Glutamatergic neuron (in vitro differentiated cells): ENCODE data around the gene FAF1. TPM values are rescaled to one million over a fixed set of nuclear protein-coding genes. Genes with fewer than 3 reads are reported as not detected.

Experiments used
- DNase-seq: peaks from one replicate; pipeline ENCODE4 v3.0.0; 2022
- H3K27ac Mint-ChIP-seq: one replicate; pipeline ENCODE4 v1.8.0; 2020; ENCODE audit warnings: mild to moderate bottlenecking, mixed read lengths, inconsistent platforms; ENCODE audit not compliant: unreplicated experiment
- H3K27me3 Mint-ChIP-seq: one replicate; pipeline ENCODE4 v1.8.0; 2020; ENCODE audit warnings: mild to moderate bottlenecking, moderate library complexity, mixed read lengths, inconsistent platforms; ENCODE audit not compliant: unreplicated experiment
- H3K36me3 Mint-ChIP-seq: one replicate; pipeline ENCODE4 v1.8.0; 2020; ENCODE audit warnings: mild to moderate bottlenecking, mixed read lengths, inconsistent platforms; ENCODE audit not compliant: unreplicated experiment
- H3K4me1 Mint-ChIP-seq: one replicate; pipeline ENCODE4 v1.8.0; 2020; ENCODE audit warnings: mild to moderate bottlenecking, low read depth, mixed read lengths, inconsistent platforms; ENCODE audit not compliant: unreplicated experiment
- H3K4me3 Mint-ChIP-seq: one replicate; pipeline ENCODE4 v1.8.0; 2020; ENCODE audit warnings: mild to moderate bottlenecking, mixed read lengths, inconsistent platforms; ENCODE audit not compliant: unreplicated experiment
- H3K9me3 Mint-ChIP-seq: one replicate; pipeline ENCODE4 v1.8.0; 2020; ENCODE audit warnings: mild to moderate bottlenecking, moderate library complexity, mixed read lengths, inconsistent platforms; ENCODE audit not compliant: unreplicated experiment
- total RNA-seq: library from RNA; stranded (reverse); fragmentation: NEBNext Ultra II Directional; extraction: Animal tissue kit (Norgen Biotek cat#: 25700); gene quantifications from one replicate; pipeline ENCODE4 v1.2.1, GENCODE V29; 2021; ENCODE audit not compliant: unreplicated experiment
- TF ChIP-seq, protein P1 (sequence below): fragments of 200-600 bp; sonication (generic); IDR thresholded peaks from one replicate; pipeline ENCODE4 v1.5.0; 2021; ENCODE audit not compliant: partially characterized antibody, unreplicated experiment

Gene FAF1
- total RNA-seq, 1 donor from 2014 or later: 57.3 TPM

DNA sequence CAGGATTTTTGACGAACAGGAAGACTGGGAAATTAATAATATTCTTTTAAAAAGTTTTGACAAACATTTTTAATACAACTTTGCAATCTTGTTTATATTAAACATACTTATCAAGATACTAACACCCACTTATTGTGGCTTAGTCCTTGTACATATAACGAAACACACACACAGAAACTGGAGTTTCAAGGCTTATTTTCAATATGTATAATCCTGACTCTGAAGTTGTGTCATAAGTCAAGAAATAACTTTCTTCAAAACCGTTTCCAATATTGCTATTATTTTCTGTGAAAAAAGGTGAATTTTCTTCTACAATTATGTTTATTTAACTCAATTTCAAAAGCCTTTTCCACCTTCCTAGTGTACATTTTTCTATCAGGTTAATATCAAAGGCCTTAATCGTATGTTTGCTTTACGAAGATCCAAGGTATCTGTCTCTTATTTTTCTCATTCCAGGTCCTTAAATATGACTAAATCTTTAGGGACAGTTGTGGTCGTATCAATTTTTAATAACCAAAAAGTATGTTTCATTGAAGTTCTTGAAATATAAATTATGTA, 11.8 kb upstream of the FAF1 start:
- peaks cover 6% of the 10 kb centered on the region for H3K9me3 Mint-ChIP-seq
- no peak overlapping the region for H3K27ac Mint-ChIP-seq
- H3K4me3 Mint-ChIP-seq: no peak overlapping the region
- peaks cover 29% of the 10 kb centered on the region for H3K27me3 Mint-ChIP-seq
- peaks cover 13% of the 10 kb centered on the region for H3K4me1 Mint-ChIP-seq
- TF ChIP-seq, protein P1, sequence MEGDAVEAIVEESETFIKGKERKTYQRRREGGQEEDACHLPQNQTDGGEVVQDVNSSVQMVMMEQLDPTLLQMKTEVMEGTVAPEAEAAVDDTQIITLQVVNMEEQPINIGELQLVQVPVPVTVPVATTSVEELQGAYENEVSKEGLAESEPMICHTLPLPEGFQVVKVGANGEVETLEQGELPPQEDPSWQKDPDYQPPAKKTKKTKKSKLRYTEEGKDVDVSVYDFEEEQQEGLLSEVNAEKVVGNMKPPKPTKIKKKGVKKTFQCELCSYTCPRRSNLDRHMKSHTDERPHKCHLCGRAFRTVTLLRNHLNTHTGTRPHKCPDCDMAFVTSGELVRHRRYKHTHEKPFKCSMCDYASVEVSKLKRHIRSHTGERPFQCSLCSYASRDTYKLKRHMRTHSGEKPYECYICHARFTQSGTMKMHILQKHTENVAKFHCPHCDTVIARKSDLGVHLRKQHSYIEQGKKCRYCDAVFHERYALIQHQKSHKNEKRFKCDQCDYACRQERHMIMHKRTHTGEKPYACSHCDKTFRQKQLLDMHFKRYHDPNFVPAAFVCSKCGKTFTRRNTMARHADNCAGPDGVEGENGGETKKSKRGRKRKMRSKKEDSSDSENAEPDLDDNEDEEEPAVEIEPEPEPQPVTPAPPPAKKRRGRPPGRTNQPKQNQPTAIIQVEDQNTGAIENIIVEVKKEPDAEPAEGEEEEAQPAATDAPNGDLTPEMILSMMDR: no peak
- H3K36me3 Mint-ChIP-seq: no peaks in the 10 kb centered on the region
- DNase-seq: no peak

DNA sequence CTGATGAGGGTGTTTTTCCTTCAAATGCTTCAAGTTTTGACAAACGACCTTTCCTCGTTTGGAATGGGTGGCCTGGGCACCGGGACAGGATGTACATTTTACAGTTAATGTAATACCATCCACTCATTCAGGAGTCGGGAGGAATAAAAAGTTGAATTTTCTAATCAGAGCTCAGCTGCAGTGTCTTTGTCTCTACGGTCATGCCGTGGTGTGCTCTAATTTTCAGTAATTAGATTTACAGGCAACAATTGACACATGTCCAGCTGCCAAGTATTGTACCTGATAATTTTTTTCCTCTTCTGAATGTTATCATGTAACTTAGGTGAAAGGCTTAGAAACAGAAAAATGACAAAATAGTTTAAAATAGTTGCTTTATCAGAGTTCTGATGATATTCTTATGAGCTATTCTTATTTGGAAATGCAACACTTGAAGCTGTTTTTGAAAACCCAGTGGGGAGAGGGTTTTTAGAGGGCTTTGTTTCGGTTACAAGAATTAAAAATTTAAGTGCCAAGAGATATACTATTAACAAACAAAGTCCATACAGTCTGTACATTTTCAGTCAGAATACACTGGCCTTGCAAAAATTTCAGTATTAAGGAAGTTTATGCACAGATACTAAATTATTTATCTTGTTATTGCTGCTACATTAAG, 11.0 kb upstream of the FAF1 start:
- H3K9me3 Mint-ChIP-seq: peaks cover 4% of the 10 kb centered on the region
- peak overlapping the region; percentile 97 for H3K4me3 Mint-ChIP-seq
- no peaks in the 10 kb centered on the region for H3K36me3 Mint-ChIP-seq
- H3K27ac Mint-ChIP-seq: no peak overlapping the region
- H3K27me3 Mint-ChIP-seq: peaks cover 21% of the 10 kb centered on the region
- peaks cover 12% of the 10 kb centered on the region for H3K4me1 Mint-ChIP-seq
- DNase-seq: no peak
- TF ChIP-seq, protein P1: no peak

DNA sequence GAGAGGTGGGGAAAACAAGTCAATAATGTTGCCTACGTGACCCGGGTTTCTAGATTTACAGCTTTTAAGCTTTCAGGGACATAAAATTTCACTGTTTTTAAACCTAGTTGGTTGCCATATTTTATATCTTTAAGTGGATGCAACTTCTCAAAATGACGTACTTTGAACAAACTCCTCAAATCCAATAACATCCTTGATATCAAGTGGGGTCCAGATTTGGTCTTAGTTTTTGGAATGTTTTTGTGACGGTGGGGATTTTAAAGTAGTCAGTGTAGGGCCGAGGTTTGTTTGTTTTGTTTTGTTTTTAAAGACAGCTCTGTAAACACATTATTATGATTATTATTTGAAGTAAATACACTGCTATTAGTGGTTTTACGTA, 10.4 kb upstream of the FAF1 start:
- Mint-ChIP-seq H3K4me3 (peak overlapping the region; percentile 97), H3K36me3 (no peaks in the 10 kb centered on the region), H3K4me1 (peaks cover 12% of the 10 kb centered on the region), H3K27ac (peak overlapping the region; percentile 1), H3K27me3 (peaks cover 20% of the 10 kb centered on the region), H3K9me3 (peaks cover 4% of the 10 kb centered on the region)
- TF ChIP-seq, protein P1: no peak
- no peak for DNase-seq

DNA sequence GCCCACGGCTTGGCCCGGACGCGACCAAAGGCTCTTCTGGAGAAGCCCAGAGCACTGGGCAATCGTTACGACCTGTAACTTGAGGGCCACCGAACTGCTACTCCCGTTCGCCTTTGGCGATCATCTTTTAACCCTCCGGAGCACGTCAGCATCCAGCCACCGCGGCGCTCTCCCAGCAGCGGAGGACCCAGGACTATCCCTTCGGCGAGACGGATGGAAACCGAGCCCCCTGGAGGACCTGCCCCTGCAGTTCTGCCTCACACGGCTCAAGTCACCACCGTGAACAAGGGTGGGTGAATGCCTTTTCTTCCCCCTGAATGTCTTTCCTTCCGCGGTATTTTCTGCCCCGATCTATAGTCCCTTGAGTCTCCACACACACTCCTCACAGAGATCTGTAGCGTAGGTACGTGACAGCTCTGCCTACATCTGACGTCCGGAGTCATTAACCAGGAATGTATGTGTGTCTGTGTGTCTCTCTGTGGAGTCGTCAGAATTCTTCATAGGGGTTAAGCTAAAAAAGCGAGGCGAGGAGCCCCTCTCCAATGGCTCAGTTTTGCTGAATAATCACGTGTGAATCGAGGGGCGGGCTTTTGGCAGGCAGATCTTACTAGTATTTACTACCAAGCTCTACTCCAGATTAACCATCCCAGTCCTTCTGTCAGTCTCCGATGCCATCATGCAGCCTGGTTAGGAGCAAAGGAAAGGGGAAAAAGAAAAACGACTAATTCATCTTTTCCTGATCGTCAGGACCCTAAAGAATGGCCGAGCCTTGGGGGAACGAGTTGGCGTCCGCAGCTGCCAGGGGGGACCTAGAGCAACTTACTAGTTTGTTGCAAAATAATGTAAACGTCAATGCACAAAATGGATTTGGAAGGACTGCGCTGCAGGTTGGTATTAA, 9.8 kb upstream of the FAF1 start, which contains the start of gene CDKN2C:
TSS of gene CDKN2C (plus strand) at position 635 of the 898 bp plus-strand sequence. CDS start at position 759, 124 bp downstream.
- H3K9me3 Mint-ChIP-seq: peaks cover 4% of the 10 kb centered on the region
- TF ChIP-seq, protein P1: no peak
- peak within 1 kb of the TSS; percentile 52 for H3K27ac Mint-ChIP-seq
- H3K4me1 Mint-ChIP-seq: peaks cover 12% of the 10 kb centered on the region
- H3K27me3 Mint-ChIP-seq: peaks cover 17% of the 10 kb centered on the region
- peak within 1 kb of the TSS; percentile 97 for H3K4me3 Mint-ChIP-seq
- peak; percentile 61 for DNase-seq
- H3K36me3 Mint-ChIP-seq: no peaks in the 10 kb centered on the region
